AG09319 (cell line): Measurements from ENCODE around the gene SNX2.

ENCODE experiments used
- DNase-seq: peaks from one replicate; pipeline ENCODE4 v3.0.0-alpha.2; 2010; ENCODE audit warnings: low read depth; ENCODE audit errors: extremely low read depth
- CTCF ChIP-seq: IDR thresholded peaks from 2 replicates; pipeline ENCODE4 v1.5.1; 2011; ENCODE audit warnings: low read depth, mild to moderate bottlenecking, inconsistent platforms, low read length, moderate library complexity

SNX2 gene

GRCh38 chr5:122774861-122775549 lies at the start of gene SNX2:
SNX2 (plus strand) TSS chr5:122775080; CDS start chr5:122775104, 24 bp downstream.
- peak; percentile 62 for DNase-seq
- no peak; the same call in 1 of the 2 replicates for TF ChIP-seq CTCF

DNA sequence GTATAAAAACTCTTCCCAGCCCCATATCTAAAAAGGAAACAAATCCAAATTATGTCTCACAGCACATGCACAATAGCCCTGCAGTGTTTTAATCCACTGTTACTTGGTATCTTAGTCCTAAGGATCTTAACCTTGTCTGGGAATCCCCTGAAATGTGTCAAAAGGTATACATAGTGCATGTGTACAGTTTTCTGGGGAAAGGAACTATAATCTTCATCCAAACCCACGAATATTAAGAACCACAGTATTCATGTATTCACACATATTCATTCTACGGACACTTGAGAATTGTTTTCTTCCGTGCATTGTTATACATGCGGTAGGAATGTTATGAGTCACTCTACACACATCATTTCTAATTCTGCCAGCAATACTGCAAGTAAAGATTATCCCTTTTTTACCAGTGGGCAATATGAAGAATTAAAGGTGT lies 47.8 kb upstream of the SNX2 start:
- peak; percentile 7 for DNase-seq

GRCh38 chr5:122730037-122730436 lies 44.8 kb upstream of the SNX2 start:
- DNase-seq, result no peak
- TF ChIP-seq CTCF, result no peak

More for the DNA sequence above, 47.8 kb upstream of the SNX2 start:
- no peak for TF ChIP-seq CTCF

GRCh38 chr5:122730456-122730855 lies 44.4 kb upstream of the SNX2 start:
- no peak for DNase-seq
- TF ChIP-seq CTCF, result no peak

DNA sequence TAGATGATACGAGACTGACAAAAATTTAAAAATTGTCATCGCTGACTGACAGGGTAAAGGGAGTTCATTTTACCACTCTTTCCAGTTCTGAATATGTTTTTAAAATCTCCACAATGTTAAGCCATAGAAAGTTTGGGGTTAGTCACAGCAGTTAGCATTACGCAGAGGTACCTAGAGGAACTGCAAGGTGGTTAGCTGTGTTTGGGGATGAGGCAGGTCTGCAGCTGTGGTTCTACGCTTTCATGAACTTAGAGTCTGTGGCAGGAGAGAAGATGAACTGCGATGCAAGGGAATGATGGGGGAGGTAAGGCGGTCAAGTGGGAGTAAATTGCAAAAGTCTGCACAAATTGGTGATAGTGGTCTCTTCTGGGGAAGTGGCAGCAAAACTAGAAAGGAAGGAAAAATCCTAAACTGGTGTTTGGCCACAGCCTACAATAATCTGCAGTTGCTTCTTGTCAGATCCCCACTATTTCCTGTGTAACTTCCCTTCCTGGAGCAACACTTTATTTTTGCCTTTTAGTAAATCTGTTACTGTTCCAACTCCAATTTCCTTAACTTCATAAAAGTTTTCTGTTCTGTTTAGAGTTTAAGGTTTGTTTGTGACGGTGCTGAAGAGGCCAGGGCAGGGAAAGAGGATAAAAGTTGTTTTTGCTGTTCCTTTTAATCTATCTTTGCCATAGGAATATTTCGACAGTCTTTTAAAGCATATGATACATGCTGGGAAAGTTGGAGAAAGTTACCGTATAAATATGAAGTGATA lies 38.6 kb upstream of the SNX2 start:
- DNase-seq, result no peak

DNA sequence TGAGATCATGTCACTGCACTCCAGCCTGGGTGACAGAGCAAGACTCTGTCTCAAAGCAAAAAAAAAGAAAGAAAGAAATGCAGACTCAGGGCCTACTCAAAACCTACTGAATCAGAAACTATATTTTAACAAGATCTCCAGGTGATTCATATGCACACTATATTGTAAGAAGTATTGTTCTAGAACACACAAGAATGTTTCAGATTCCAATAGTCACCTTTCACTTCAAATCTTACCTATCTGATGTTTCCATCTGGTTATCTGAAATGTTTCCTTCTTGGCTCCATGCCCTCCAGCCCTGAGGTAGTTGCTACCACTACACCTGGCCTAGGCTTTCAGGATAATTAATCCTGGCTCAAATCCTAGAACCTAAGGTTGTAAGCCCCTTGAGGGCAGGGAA lies 36.8 kb upstream of the SNX2 start:
- no peak for TF ChIP-seq CTCF
- DNase-seq, result no peak

More for the DNA sequence above, 38.6 kb upstream of the SNX2 start:
- TF ChIP-seq CTCF, result no peak

DNA sequence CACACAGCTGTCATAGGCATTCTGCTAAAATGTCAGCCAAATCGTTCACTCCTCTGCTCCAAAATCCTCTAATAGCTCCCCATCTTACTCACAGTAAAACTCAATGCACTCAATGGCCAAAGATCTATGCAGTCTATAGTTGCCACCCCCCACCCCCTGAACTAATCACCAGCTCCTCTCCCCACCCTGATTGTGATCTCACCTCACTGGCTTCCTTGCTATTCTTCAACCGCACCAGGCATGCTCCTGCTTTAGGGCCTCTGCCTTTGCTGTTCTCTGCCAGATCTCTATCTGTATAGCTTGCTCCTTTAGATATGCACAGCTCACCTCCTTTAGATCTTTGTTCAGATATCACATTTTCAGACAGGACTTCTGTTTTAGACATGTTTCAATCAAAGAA lies 33.2 kb upstream of the SNX2 start:
- TF ChIP-seq CTCF, result no peak
- no peak for DNase-seq
